SK-MEL-5 (cell line): ENCODE results near the gene PIGZ. TPM values are rescaled to one million over a fixed set of nuclear protein-coding genes. Genes with fewer than 3 reads are reported as not detected.

Source experiments
- DNase-seq: peaks from one replicate; pipeline ENCODE4 v3.0.0-alpha.2; 2016; ENCODE audit warnings: low read depth, low spot score
- in situ Hi-C: cut with HindIII; loops from 2 replicates; pipeline ENCODE4 v1.10.0; 2016; ENCODE audit warnings: low sequenced_read_pairs, high pct_unique_total_duplicates, low pct_unique_long_range_greater_than_20kb
- polyA plus RNA-seq, 2 experiments: library from polyadenylated mRNA; depleted of rRNA; stranded (reverse); fragments of >200 nt; gene quantifications; 2 replicates each; pipeline ENCODE4 v1.2.3, GENCODE V29; 2015
- total RNA-seq: library from RNA; depleted of rRNA; stranded (reverse); fragments of >200 nt; shearing (Covaris generic); gene quantifications from 2 replicates; pipeline ENCODE4 v1.2.3, GENCODE V29; 2014; rRNA removed

The PIGZ gene, protein sequence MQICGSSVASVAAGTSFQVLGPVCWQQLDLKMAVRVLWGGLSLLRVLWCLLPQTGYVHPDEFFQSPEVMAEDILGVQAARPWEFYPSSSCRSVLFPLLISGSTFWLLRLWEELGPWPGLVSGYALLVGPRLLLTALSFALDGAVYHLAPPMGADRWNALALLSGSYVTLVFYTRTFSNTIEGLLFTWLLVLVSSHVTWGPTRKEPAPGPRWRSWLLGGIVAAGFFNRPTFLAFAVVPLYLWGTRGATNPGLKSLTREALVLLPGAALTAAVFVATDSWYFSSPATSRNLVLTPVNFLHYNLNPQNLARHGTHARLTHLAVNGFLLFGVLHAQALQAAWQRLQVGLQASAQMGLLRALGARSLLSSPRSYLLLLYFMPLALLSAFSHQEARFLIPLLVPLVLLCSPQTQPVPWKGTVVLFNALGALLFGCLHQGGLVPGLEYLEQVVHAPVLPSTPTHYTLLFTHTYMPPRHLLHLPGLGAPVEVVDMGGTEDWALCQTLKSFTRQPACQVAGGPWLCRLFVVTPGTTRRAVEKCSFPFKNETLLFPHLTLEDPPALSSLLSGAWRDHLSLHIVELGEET
- total RNA-seq = 1.2 TPM in 2 replicates
- polyA plus RNA-seq (2015; cell fraction: cytosol; rRNA removed) = 2.4 and 3.8 TPM in 2 replicates
- 11.5 and 20.1 TPM in 2 replicates for polyA plus RNA-seq (2015; cell fraction: nucleus; rRNA removed)

DNA sequence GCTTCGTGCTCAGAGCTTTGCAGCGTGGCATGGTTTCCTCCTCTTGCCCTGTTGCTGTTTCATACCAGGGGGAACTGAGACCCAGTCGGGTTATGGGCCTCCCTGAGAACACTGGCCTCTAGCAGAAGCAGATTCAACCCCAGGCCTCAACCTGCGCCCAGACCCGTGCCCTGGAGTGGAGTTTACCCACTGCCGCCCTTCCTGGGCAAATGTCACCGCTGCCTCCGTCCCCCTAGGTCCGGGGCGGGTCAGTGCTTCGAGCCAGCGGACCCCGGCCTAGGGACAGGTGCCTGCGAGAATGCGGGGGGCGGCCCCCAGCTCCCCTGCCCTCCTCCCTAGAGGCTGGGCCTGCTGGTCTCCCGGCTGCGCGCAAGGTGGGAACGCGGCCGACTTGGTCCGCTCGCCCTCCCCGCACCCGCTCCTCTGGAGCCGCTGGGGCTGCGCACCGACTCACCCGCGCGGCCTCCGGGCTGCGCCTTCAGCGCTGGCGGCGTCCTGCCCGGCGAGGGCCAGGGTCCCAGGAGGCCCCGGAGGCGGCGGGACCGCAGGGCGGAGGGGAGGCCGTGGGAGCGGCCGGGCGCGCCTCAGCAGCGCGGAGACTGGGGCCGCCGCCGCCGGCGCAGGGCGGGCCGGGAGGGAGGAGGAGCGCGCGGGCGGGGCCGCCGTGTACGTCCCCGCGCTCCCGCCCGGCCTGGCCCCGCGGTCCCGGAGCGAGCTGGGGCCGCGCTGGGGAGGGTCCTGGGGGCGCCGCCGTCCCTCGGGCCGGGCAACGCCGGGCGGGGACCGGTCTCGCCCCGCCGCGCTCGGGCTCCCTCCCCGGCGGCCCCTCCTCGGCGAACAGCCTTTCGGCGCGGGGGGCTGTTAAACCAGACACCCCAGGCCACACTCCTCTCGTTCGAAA lies at the start of gene PIGZ:
PIGZ (minus strand) TSS at position 601 of the 901 bp plus-strand sequence. CDS start 16,802 bp downstream, outside the sequence.
- no peak for DNase-seq
- in situ Hi-C loops = no loop called here

DNA sequence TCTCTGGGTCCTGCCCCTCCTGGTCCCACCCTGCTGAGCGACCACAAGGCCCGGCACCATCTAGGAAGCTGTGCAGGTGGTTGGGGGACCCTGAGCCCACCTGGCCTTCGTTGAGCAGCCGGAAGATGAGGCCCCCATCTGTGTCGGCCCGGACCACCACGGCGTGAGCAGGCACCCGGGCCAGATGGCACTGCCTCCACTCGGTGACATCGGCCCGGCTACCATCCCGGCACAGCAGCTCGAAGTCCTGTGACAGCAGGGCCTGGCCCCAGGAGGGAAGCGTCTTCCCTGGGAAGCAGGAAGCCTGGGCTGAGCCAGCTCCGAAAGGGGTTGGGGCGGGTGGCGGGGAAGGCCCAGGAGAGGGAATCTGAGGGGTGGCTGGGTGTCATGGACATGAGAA lies 48.4 kb upstream of the PIGZ start:
- no peak for DNase-seq
- in situ Hi-C loops = no loop called here

DNA sequence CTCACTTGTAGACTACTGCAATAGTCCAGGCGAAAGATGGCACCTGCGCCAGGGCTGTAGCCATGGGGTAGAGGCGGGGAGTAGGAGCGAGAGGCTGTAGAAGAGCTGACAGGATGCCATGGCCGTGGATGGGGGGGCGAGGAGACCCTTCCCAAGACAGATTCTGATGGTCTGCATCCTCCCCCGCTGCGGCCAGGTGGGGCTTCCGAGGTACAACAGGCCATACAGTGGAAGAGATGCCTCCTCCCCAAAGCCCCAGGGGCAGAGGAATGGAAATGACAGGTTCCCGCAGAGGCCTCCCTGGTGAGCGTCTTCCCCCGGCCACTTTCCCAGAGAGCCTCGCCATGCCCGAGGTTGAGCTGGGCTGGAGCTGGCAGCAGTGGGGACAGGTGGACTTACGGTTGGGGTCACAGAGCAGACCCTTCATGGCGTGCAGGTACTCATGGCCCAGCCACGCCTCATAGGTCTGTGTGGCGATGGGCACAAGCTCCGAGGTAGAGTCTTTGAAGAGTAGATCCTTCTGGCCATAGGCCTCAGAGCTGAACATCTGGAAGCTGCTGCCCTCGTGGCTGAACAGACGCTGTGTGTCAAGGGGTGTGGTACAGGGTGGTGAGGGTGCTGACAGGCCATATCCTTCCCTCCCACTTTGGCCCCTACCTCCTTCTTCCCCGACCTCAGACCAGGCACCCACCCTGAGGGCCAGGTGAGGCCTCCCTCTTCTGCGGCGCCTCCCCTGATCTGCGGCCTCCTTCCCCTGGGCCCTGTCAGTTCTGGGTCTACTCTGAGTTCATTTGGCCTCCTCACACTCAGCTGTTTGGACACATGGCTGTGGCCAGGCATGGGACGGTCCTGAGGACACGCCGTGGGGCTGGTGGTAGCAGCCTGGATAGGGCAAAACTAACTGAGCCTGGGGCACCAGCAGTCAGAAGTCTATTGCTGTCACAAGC lies 47.4 kb upstream of the PIGZ start:
- in situ Hi-C loops = no loop called here
- DNase-seq = no peak

DNA sequence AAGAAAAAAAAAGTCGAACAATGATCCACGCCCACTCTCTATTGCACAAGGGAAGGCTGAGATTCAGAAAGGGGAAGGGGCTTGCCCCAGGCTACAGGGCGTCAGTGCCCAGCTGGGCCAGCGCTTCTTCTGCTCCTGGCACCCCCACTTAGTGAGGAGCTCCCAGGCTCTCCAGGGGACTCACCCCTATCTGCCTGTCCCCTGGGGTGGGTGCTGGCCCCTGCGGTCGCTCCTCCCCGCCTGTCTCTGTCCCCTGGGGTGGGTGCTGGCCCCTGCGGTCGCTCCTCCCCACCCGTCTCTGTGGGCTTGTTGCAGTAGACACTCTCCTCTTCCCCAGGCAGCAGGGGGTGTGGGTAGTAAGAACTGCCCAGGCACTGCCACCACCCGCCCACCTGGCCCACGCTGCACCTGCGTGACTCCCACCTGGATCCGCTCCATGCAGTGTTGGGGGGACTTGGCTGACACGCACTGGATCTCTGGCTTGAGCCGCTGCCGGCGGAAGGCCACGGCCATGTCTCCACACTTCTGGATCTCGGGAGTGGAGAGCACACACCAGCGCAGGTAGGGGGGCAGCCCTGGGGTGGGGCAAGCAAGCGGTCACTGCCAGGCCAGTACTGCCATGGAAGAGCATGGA lies 46.4 kb upstream of the PIGZ start:
- no peak for DNase-seq
- in situ Hi-C loops = no loop called here

DNA sequence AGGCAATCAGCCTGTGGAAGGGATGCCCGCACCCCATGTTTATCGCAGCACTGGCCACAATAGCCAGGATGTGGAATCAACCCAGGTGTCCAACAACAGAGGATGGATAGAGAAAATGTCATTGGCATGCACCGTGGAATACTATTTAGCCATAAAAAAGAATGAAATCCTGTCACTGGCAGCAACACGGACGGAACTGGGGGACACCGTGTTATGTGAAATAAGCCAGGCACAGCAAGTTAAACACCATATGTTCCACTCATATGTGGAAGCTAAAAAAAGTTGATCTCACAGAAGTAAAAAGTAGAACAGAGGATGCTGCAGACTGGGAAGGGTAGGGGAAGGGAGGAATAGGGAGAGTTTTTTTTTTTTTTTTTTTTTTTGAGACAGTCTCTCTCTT lies 45.4 kb upstream of the PIGZ start:
- DNase-seq = no peak
- in situ Hi-C loops = no loop called here

DNA sequence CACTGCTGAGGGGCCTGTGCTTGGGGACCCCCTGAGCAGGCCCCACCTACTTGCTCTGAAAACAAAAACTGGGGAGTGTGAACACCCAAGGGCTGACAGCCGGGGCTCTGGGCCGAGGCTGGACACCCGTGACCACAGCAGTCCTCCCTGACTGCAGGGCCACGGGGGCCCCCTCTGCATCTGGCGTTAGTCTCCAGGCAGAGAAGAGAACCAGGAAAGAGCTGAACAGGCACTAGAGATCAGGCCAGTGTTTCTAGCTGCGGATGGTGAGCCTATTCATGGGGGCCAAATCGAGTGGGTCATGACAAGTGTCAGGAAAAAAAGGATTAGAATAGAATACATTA lies 43.9 kb upstream of the PIGZ start:
- in situ Hi-C loops = no loop called here

DNA sequence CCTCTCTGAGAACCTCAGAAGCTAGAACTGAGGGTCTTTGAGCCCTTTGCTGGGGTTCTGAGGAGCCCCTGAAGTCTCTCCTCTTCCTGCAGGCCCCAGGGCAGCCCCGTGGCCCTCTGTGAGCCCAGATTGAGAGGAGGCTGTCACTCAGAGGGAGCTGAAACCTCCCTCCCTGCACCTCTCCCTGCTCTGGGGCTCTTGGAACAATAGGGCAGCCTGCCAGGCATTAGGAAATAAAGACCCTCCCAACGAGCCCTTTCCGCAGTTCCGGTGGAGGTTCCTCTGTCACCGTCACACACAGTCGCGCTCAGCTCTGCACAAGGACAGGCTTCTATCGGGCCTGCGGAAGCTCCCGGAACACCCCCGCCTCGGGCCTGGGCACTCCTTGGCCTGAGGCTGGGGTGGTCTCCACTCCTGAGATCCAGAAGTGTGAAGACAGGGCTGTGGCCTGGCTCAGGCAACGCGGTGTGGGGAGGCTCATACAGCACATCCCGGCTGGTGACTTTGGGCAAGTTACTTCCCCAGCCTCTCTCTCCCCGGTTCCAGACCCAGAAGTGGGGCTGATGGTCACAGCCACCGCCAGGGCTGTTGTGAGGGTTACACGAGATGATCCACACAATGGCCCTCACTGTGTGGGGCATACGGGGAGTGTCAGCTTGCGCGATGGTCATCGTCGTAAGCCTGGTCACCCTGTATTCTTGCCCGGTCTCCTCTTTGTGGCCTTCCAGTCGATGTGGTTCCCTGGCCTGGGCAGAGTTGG lies 43.3 kb upstream of the PIGZ start:
- DNase-seq = no peak
- in situ Hi-C loops = no loop called here

More for the DNA sequence above, 43.9 kb upstream of the PIGZ start:
- no peak for DNase-seq

DNA sequence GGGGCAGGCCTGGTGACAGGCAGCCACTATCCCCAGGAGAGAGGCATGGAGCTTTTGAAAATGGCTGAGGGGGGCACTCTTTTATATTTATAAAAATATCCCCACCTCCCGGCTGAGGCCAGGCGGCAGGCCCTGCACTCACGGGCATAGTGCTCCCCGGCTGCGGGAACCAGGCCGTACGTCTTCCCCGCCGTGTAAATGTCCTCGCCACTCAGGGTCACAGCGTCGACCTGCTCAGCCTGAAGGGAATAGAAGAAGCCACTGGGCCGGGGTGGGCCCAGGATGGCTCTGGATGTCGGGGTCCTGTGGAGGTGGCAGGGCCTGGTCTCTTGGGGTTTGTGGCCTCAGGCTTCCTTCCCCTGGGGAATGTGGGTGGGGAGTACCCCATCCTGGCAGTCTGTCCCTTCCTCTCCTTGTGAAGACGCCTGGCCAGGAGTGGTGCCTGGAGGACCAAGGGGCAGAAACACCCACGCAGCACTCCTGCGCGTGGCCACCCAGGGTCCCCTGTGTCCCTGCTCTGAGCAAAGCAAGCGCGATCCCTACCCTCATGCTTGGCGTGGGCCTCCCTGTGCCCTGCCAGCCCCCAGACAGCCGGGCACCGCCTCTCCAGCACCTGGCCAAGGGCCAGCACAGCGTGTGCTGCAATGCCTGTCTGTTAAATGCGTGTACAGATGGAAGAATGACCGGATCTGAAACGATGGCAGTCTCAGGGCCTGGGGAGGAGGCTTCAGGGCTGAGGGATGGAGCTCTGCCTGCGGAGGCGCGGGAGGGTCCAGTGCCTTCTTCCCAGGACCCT lies 42.1 kb upstream of the PIGZ start:
- in situ Hi-C loops = no loop called here

DNA sequence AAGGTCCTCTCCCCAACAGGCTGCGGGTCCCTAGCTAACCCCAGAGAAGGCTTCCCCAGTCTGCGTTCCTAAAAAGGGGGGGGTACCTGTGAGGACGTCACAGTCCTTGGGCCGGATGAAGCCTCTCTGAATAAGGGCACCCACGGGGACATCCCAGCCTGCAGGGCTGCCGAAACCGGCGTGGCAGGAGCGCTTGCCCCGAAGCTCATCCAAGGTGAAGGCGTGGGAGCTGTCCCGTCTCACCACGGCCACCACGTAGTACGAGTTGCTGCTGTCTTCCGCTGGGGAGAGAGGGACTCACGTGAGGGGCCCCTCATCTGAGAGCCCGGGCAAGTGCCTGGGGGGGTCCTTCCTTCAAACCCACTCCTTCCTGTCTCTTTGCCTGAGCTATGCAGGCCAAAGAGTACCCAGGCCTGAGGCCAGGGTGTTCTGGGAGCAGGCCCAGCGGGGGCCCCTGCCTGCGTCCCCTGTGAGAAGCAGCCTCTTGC lies 40.9 kb upstream of the PIGZ start:
- in situ Hi-C loops = no loop called here
- DNase-seq = no peak

More for the DNA sequence above, 42.1 kb upstream of the PIGZ start:
- no peak for DNase-seq

DNA sequence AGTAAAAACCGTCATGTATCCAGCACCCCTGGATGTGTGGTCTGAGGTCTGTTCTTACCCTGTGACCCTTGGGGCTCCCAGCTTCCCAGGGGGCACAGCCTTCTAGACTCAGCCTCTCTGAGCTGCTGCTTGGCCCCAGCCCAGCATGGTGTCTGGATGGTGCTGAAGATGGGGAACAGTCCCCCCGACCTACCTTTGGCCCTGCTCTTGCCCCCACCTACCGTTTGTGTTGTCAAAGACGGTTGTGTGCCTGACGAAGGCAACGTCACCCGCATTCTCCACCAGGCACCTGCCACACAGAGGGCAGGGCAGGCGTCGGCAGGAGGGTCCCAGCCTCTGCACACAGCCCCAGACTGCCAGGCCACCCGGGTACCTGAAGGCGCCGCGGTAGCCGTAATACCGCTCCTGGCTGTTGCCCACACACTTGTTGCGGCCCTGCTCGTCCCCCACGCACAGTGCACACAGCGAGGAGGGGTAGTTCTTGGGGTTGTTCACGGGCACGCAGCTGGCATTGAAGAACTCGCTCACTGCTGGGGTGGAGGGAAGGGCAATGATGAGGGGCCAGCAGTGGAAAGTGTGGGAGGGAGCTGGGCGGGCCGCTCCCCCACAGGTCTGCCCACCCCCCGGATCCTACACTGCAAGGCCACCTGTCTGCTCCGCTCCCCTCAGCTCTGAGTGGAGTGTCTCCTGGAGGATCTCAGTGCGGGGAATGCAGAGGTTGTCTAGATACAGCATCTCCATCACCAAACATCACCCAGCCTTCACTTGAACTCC lies 40.0 kb upstream of the PIGZ start:
- in situ Hi-C loops = no loop called here

DNA sequence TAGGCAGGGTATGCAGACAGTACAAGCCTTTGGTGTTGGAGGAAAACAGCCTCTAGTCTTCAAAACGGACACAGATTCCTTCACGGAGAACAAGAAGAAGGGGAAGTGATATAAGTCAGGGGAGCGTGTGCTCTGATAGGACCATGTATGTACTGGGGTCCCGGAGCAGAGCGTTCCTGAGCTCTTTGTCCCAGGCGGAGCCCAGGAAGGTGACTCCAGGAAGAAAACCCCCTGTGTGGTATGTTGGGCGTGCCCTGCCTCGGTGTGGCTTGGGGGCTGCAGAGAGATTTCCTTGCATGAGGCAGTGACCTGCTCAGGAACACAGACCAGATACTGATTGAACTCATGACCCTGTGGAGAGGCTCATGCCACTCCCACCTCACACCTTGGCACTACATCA lies 39.3 kb upstream of the PIGZ start:
- in situ Hi-C loops = no loop called here
- no peak for DNase-seq

More for the DNA sequence above, 40.0 kb upstream of the PIGZ start:
- DNase-seq = no peak

DNA sequence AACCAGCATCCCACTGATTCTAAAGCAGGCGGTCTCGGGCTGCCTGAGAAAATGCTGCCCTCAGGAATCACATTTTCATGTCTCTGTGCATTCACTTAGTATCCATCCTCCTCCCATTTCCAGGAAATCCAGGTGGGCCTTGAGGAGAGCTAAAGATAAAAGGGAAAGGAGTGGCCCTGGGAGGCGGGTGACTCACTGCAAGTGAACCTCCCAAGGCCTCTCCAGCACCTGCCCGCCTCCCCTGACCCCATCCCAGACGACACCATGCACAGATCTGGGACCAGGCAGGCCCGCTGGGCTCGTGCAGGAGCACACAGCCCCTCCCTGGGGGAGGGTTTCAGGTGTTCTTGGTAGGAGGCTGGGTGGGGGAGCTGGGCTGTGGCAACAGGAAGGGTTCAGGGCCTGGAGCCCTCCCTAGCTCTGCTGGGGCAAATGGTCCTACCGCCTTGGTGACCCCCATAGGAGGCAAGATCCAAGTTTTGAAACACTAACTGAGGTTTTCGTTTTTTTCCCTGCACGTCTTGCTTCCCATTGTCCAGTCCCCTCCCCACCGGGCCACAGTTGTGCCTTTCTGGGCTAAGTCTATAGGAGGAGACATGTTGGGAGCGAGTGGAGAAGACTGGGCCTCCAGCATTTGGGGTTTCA lies 38.8 kb upstream of the PIGZ start:
- DNase-seq = no peak
- in situ Hi-C loops = no loop called here

DNA sequence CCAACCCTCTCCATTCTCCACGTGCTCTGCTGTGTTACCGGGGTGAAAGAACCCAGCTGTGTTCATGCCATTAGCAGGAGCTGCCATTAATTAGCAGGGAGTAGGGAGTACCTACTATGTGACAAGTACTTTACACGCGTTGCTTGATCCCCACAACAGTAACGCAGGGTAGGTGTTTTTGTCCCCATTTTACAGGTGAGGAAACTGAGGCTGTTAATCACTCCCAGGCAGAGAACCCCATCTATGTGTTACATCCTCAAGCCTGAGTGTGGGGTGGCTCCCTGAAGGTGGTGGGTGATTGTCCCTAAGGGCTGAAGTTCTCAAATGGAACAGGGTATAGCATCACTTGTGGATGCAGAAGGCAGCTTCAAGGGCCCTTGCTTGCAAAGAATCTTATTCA lies 38.2 kb upstream of the PIGZ start:
- in situ Hi-C loops = no loop called here

DNA sequence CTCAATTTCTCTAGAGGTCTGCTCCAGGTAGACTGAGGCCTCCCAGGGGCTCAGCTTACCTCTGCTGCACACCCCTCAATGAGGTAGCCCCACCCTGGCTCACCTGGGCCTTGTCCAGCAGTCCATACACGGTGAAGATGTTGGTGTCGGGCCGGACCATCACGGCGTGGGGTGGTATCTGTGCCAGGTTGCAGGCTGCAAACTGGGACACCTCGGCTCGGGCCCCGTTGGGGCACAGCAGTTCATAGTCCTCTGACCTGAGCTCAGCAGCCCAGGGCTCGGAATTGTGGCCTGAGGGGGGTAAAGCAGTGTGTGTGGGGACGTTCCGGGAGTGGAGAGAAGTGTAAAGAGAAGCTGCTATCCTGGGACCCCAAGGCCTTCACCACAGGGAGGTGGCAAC lies 37.8 kb upstream of the PIGZ start:
- DNase-seq = no peak
- in situ Hi-C loops = no loop called here

More for the DNA sequence above, 38.2 kb upstream of the PIGZ start:
- DNase-seq = no peak
